GM23338 (cell line): ENCODE data around the gene NSUN7. TPM values are rescaled to one million over a fixed set of nuclear protein-coding genes. Genes with fewer than 3 reads are reported as not detected.

Source experiments
- ATAC-seq: fragments of 200-7000 bp; cut with Tn5 transposase; 3 replicates; pipeline ENCODE4 v1.9.1; 2020
- DNase-seq: peaks from one replicate; pipeline ENCODE4 v3.0.0-alpha.2; 2015; ENCODE audit warnings: low spot score
- H2AFZ ChIP-seq: fragments of 200-600 bp; sonication (generic); 2 replicates; pipeline ENCODE4 v1.8.0; 2016; ENCODE audit warnings: antibody characterized with exemption, mild to moderate bottlenecking, moderate library complexity
- H3F3A ChIP-seq: fragments of 200-600 bp; sonication (generic); replicated peaks from 2 replicates; pipeline ENCODE4 v1.8.0; 2017; ENCODE audit warnings: antibody characterized with exemption, mixed run types, low read depth
- H3K27ac ChIP-seq: fragments of 200-600 bp; sonication (generic); 2 replicates; pipeline ENCODE4 v1.6.1; 2016; ENCODE audit warnings: low read depth
- H3K27me3 ChIP-seq: fragments of 200-600 bp; sonication (generic); 2 replicates; pipeline ENCODE4 v1.8.0; 2016; ENCODE audit warnings: mild to moderate bottlenecking, mixed run types, moderate library complexity; ENCODE audit not compliant: insufficient read depth
- H3K36me3 ChIP-seq: fragments of 200-600 bp; sonication (generic); 2 replicates; pipeline ENCODE4 v1.8.0; 2016; ENCODE audit warnings: mild to moderate bottlenecking; ENCODE audit not compliant: insufficient read depth
- H3K4me1 ChIP-seq: fragments of 200-600 bp; sonication (generic); 2 replicates; pipeline ENCODE4 v1.8.0; 2016; ENCODE audit warnings: mild to moderate bottlenecking, moderate library complexity; ENCODE audit not compliant: insufficient read depth
- H3K4me2 ChIP-seq: fragments of 200-600 bp; sonication (generic); 2 replicates; pipeline ENCODE4 v1.7.1; 2017; ENCODE audit warnings: mixed run types
- H3K4me3 ChIP-seq: fragments of 200-600 bp; sonication (generic); 2 replicates; pipeline ENCODE4 v1.6.1; 2016; ENCODE audit warnings: mixed run types
- H3K79me2 ChIP-seq: fragments of 200-600 bp; sonication (generic); replicated peaks from 2 replicates; pipeline ENCODE4 v1.8.0; 2017; ENCODE audit warnings: mild to moderate bottlenecking; ENCODE audit not compliant: insufficient read depth
- H3K9me2 ChIP-seq: fragments of 200-600 bp; sonication (generic); 2 replicates; pipeline ENCODE4 v1.8.0; 2017; ENCODE audit not compliant: insufficient read depth
- H4K20me1 ChIP-seq: fragments of 200-600 bp; sonication (generic); replicated peaks from 2 replicates; pipeline ENCODE4 v1.8.0; 2017; ENCODE audit warnings: mild to moderate bottlenecking; ENCODE audit not compliant: insufficient read depth
- H3K27ac Mint-ChIP-seq: 2 replicates; pipeline ENCODE4 v1.8.0; 2020; ENCODE audit warnings: inconsistent platforms, mild to moderate bottlenecking, moderate library complexity, mixed read lengths
- H3K27me3 Mint-ChIP-seq: 3 replicates; pipeline ENCODE4 v1.8.0; 2022; ENCODE audit warnings: low read depth, mild to moderate bottlenecking, moderate library complexity, mixed read lengths, inconsistent platforms; ENCODE audit not compliant: insufficient read depth, poor library complexity
- H3K36me3 Mint-ChIP-seq: 3 replicates; pipeline ENCODE4 v1.8.0; 2021; ENCODE audit warnings: low read depth, mild to moderate bottlenecking, inconsistent platforms, moderate library complexity, mixed read lengths
- H3K4me1 Mint-ChIP-seq: 3 replicates; pipeline ENCODE4 v1.8.0; 2020; ENCODE audit warnings: mild to moderate bottlenecking, inconsistent platforms, mixed read lengths
- H3K4me3 Mint-ChIP-seq: 3 replicates; pipeline ENCODE4 v1.8.0; 2021; ENCODE audit warnings: moderate library complexity, mild to moderate bottlenecking, inconsistent platforms, mixed read lengths
- H3K9me3 Mint-ChIP-seq: 3 replicates; pipeline ENCODE4 v1.8.0; 2020; ENCODE audit warnings: moderate library complexity, mild to moderate bottlenecking, inconsistent platforms, mixed read lengths
- CREB1 ChIP-seq: fragments of 250-450 bp; sonication (Bioruptor Pico); IDR thresholded peaks from 2 replicates; pipeline ENCODE4 v1.5.0; 2020; ENCODE audit warnings: low read depth, mild to moderate bottlenecking, moderate library complexity
- ETS1 ChIP-seq: IDR thresholded peaks from 2 replicates; pipeline ENCODE4 v1.6.1; 2016; ENCODE audit warnings: antibody characterized with exemption
- EZH2phosphoT487 ChIP-seq: fragments of 200-600 bp; sonication (generic); IDR thresholded peaks from one replicate; pipeline ENCODE4 v1.8.1; 2018; ENCODE audit warnings: antibody characterized with exemption; ENCODE audit not compliant: unreplicated experiment
- JUNB ChIP-seq: IDR thresholded peaks from one replicate; pipeline ENCODE4 v1.6.1; 2016; ENCODE audit warnings: antibody characterized with exemption; ENCODE audit not compliant: unreplicated experiment
- NANOG ChIP-seq: IDR thresholded peaks from 2 replicates; pipeline ENCODE4 v1.6.1; 2016; ENCODE audit warnings: antibody characterized with exemption, borderline replicate concordance
- POLR2AphosphoS5 ChIP-seq: IDR thresholded peaks from 2 replicates; pipeline ENCODE4 v1.6.1; 2016; ENCODE audit warnings: antibody characterized with exemption, low read depth
- REST ChIP-seq: IDR thresholded peaks from one replicate; pipeline ENCODE4 v1.6.1; 2018; ENCODE audit warnings: antibody characterized with exemption; ENCODE audit not compliant: unreplicated experiment
- STAT1 ChIP-seq: IDR thresholded peaks from one replicate; pipeline ENCODE4 v1.6.1; 2016; ENCODE audit warnings: antibody characterized with exemption; ENCODE audit not compliant: unreplicated experiment
- ZNF114 ChIP-seq: fragments of 250-450 bp; sonication (Bioruptor Pico); IDR thresholded peaks from 2 replicates; pipeline ENCODE4 v1.5.0; 2020; ENCODE audit warnings: mild to moderate bottlenecking, moderate library complexity
- polyA plus RNA-seq: library from polyadenylated mRNA; unstranded; fragments of >200 nt; fragmentation: Nextera tagmentation; extraction: Ambion mirVana; gene quantifications from 2 replicates; pipeline ENCODE4 v1.2.1, GENCODE V29; 2016
- total RNA-seq: library from RNA; depleted of rRNA; stranded (reverse); fragments of >200 nt; shearing (Covaris generic); gene quantifications from 2 replicates; pipeline ENCODE4 v1.2.3, GENCODE V29; 2014

NSUN7 gene
- total and polyA plus RNA-seq, 2 experiments from 2014 or later, result 28.8 to 29.0 TPM

- Histone ChIP-seq H3K4me3 (peak overlapping the region; percentile 74), H3K9me2 (no peaks in the 10 kb centered on the region), H2AFZ (no peak overlapping the region), H3K36me3 (peaks cover 5% of the 10 kb centered on the region), H3K27me3 (no peaks in the 10 kb centered on the region), H3K4me2 (peak overlapping the region; percentile 86), H3K27ac (peak overlapping the region; percentile 81), H3K4me1 (peaks cover 7% of the 10 kb centered on the region; the same call in 1 of the 2 replicates), H4K20me1 (no peaks in the 10 kb centered on the region), H3F3A (no peaks in the 10 kb centered on the region), H3K79me2 (peaks cover 32% of the 10 kb centered on the region)
- peak overlapping the region; percentile 89 for H3K27ac Mint-ChIP-seq
- peaks cover 18% of the 10 kb centered on the region for H3K9me3 Mint-ChIP-seq
- peak; percentile 47 for ATAC-seq
- H3K4me1 Mint-ChIP-seq, result peaks cover 25% of the 10 kb centered on the region
- H3K27me3 Mint-ChIP-seq, result peaks cover 15% of the 10 kb centered on the region
- TF ChIP-seq NANOG, result no peak
- TF ChIP-seq POLR2AphosphoS5, result peak; percentile 27
- TF ChIP-seq CREB1 (CRISPR knock-in tag), result peak; percentile 45; the same call in 1 of the 2 replicates
- no peak for TF ChIP-seq STAT1
- peak; percentile 10 for TF ChIP-seq REST
- TF ChIP-seq JUNB, result no peak
- no peak for TF ChIP-seq ETS1
- TF ChIP-seq ZNF114 (CRISPR knock-in tag), result no peak
- H3K36me3 Mint-ChIP-seq, result peaks cover 38% of the 10 kb centered on the region
- DNase-seq, result peak; percentile 89
- peak overlapping the region; percentile 93 for H3K4me3 Mint-ChIP-seq
Observed at GRCh38 chr4:40750461-40751258, 905 bp downstream of the NSUN7 start.

- Histone ChIP-seq H3K36me3 (peaks cover 5% of the 10 kb centered on the region), H3F3A (no peaks in the 10 kb centered on the region), H3K79me2 (peaks cover 29% of the 10 kb centered on the region), H2AFZ (no peak overlapping the region), H3K4me3 (no peak overlapping the region), H3K27me3 (no peaks in the 10 kb centered on the region), H3K4me1 (no peaks in the 10 kb centered on the region), H4K20me1 (no peaks in the 10 kb centered on the region), H3K9me2 (no peaks in the 10 kb centered on the region), H3K4me2 (no peak overlapping the region), H3K27ac (peak overlapping the region; percentile 59; the same call in 1 of the 2 replicates)
- peaks cover 11% of the 10 kb centered on the region for H3K27me3 Mint-ChIP-seq
- TF ChIP-seq ETS1 (no peak), EZH2phosphoT487 (no peak)
- DNase-seq (no peak), ATAC-seq (no peak)
- H3K36me3 Mint-ChIP-seq, result peaks cover 38% of the 10 kb centered on the region
- H3K27ac Mint-ChIP-seq, result no peak overlapping the region
- H3K4me1 Mint-ChIP-seq, result peaks cover 12% of the 10 kb centered on the region
- no peak overlapping the region for H3K4me3 Mint-ChIP-seq
- peaks cover 18% of the 10 kb centered on the region for H3K9me3 Mint-ChIP-seq
Observed at GRCh38 chr4:40755616-40756015, 5.9 kb downstream of the NSUN7 start.
